ENCODE measurements around the gene SLC19A2. TPM values are rescaled to one million over a fixed set of nuclear protein-coding genes. Genes with fewer than 3 reads are reported as not detected.

The SLC19A2 gene
- total RNA-seq, 1 experiment from 2014 or later = 12.8 TPM

DNA sequence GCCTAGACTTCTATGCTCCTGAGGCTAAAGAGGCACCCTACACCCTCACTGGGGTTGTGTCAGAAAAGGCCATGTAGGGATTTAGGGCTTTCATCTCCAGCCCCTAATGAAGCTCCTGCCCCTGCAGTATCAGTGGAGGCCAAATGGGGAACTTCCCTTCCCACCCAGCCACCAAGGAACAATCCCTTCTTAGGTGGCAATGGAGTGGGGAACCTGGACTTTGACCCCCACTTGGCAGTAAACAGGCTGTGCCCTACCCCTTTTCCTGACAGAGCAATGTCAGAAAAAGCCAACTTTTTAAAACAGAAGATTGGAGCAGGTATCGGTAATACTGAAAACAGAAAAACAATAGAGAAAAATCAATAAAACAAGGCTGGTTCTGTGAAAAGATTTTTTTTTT lies 35.5 kb upstream of the SLC19A2 start:
- no peaks in the 10 kb centered on the region for H3K79me1 ChIP-seq (ENCODE audit: insufficient read depth, low read depth, low read length, poor library complexity, severe bottlenecking)
- H3K36me3 Mint-ChIP-seq (ENCODE audit: insufficient read depth in 1 of 3, low read depth in 3 of 3) = no peaks in the 10 kb centered on the region
- H2BK120ac ChIP-seq (ENCODE audit: low read depth, low read length, poor library complexity, severe bottlenecking) = no peak overlapping the region
- H3K27me3 ChIP-seq (ENCODE audit: insufficient read depth, low read length) = no peaks in the 10 kb centered on the region
- no peak overlapping the region for H4K91ac ChIP-seq (ENCODE audit: insufficient read length, low read depth, low read length)
- no peaks in the 10 kb centered on the region for H3K27me3 Mint-ChIP-seq (ENCODE audit: low read depth)
- H3K14ac ChIP-seq (ENCODE audit: insufficient read depth, low read length) = no peak overlapping the region
- no peak overlapping the region for H3K18ac ChIP-seq (ENCODE audit: insufficient read length, low read depth, low read length)
- no peak overlapping the region for H3K9ac ChIP-seq (ENCODE audit: extremely low read depth, insufficient read length, low read length)
- H2BK20ac ChIP-seq (ENCODE audit: low read depth, low read length, poor library complexity, severe bottlenecking) = no peak overlapping the region
- no peak overlapping the region for H2AK5ac ChIP-seq (ENCODE audit: insufficient read length, low read length)
- H3K56ac ChIP-seq (ENCODE audit: insufficient read length, low read depth, low read length) = no peak overlapping the region
- no peaks in the 10 kb centered on the region for H3K4me1 Mint-ChIP-seq
- no peak overlapping the region for H3K4me3 Mint-ChIP-seq
- H2BK15ac ChIP-seq (ENCODE audit: low read depth, low read length) = no peak overlapping the region
- H3K4me2 ChIP-seq (ENCODE audit: insufficient read depth, insufficient read length, low read length) = no peak overlapping the region
- no peaks in the 10 kb centered on the region for H3K9me3 Mint-ChIP-seq
- H3K4ac ChIP-seq (ENCODE audit: low read depth, low read length) = no peak overlapping the region
- H4K20me1 ChIP-seq (ENCODE audit: control insufficient read depth, insufficient read depth, insufficient read length) = no peaks in the 10 kb centered on the region
- H3K23me2 ChIP-seq (ENCODE audit: insufficient read length, low read depth, low read length, poor library complexity, severe bottlenecking) = no peaks in the 10 kb centered on the region
- H3K27ac ChIP-seq (ENCODE audit: insufficient read length, low read depth, low read length) = no peak overlapping the region
- no peak overlapping the region for H4K5ac ChIP-seq (ENCODE audit: insufficient read length, low read depth, low read length)
- peak overlapping the region in 1 of 3 experiments; percentile 83; a peak in 1 of 7 replicates for H3K27ac Mint-ChIP-seq
- TF ChIP-seq, protein P1, sequence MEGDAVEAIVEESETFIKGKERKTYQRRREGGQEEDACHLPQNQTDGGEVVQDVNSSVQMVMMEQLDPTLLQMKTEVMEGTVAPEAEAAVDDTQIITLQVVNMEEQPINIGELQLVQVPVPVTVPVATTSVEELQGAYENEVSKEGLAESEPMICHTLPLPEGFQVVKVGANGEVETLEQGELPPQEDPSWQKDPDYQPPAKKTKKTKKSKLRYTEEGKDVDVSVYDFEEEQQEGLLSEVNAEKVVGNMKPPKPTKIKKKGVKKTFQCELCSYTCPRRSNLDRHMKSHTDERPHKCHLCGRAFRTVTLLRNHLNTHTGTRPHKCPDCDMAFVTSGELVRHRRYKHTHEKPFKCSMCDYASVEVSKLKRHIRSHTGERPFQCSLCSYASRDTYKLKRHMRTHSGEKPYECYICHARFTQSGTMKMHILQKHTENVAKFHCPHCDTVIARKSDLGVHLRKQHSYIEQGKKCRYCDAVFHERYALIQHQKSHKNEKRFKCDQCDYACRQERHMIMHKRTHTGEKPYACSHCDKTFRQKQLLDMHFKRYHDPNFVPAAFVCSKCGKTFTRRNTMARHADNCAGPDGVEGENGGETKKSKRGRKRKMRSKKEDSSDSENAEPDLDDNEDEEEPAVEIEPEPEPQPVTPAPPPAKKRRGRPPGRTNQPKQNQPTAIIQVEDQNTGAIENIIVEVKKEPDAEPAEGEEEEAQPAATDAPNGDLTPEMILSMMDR (conservative IDR thresholded peaks at IDR 0.05) = no peak
- DNase-seq = no peak
- no peak overlapping the region for H2BK12ac ChIP-seq (ENCODE audit: insufficient read length, low read depth, low read length)
- no peak overlapping the region for H4K8ac ChIP-seq (replicated peaks; ENCODE audit: insufficient read length, low read depth, low read length)
- H3K9me3 ChIP-seq (ENCODE audit: control insufficient read depth, low read depth, low read length) = no peaks in the 10 kb centered on the region
- no peak overlapping the region for H2AFZ ChIP-seq (ENCODE audit: low read length)
- H3K79me2 ChIP-seq (ENCODE audit: insufficient read depth, low read length) = no peaks in the 10 kb centered on the region
- H3T11ph ChIP-seq (ENCODE audit: low read length) = no peak overlapping the region
- no CpG with 5 or more reads among the region's 1 CpG for WGBS (ENCODE audit: extremely low coverage, insufficient read length, low lambda C conversion rate)
- H2BK5ac ChIP-seq (ENCODE audit: insufficient read length, low read length) = no peak overlapping the region
- H3K23ac ChIP-seq (ENCODE audit: insufficient read length, low read depth, low read length) = no peak overlapping the region
- no peaks in the 10 kb centered on the region for H3K4me1 ChIP-seq (ENCODE audit: insufficient read depth, low read length)

All from H9 (cell line).